Trophoblast cell (in vitro differentiated cells and primary cell): ENCODE results near the gene DHRSX.

ENCODE experiments used
- DNase-seq, 2 donors: peaks; one replicate each; pipeline ENCODE4 v3.0.0-alpha.2; 2016
- H2AFZ ChIP-seq: 2 replicates; pipeline ENCODE4 v1.6.1; 2013; ENCODE audit warnings: low read length, moderate library complexity, mild to moderate bottlenecking; ENCODE audit not compliant: insufficient read depth, poor library complexity
- H2AK5ac ChIP-seq: 2 replicates; pipeline ENCODE4 v1.6.1; 2013; ENCODE audit warnings: mild to moderate bottlenecking, low read length
- H2BK120ac ChIP-seq: 2 replicates; pipeline ENCODE4 v1.6.1; 2013; ENCODE audit warnings: low read length, mild to moderate bottlenecking, moderate library complexity; ENCODE audit not compliant: insufficient read depth, poor library complexity
- H2BK12ac ChIP-seq: 2 replicates; pipeline ENCODE4 v1.6.1; 2013; ENCODE audit warnings: mild to moderate bottlenecking, low read length, moderate library complexity
- H2BK5ac ChIP-seq: 2 replicates; pipeline ENCODE4 v1.6.1; 2013; ENCODE audit warnings: low read length, low read depth, moderate library complexity, mild to moderate bottlenecking; ENCODE audit not compliant: poor library complexity
- H3K14ac ChIP-seq: 2 replicates; pipeline ENCODE4 v1.6.1; 2013; ENCODE audit warnings: mild to moderate bottlenecking, low read length
- H3K18ac ChIP-seq: 2 replicates; pipeline ENCODE4 v1.6.1; 2013; ENCODE audit warnings: mild to moderate bottlenecking, low read length
- H3K23ac ChIP-seq: 2 replicates; pipeline ENCODE4 v1.6.1; 2013; ENCODE audit warnings: low read length
- H3K27ac ChIP-seq: 2 replicates; pipeline ENCODE4 v1.5.1; 2013; ENCODE audit warnings: low read depth, mild to moderate bottlenecking, inconsistent platforms, low read length, moderate library complexity
- H3K27me3 ChIP-seq: 2 replicates; pipeline ENCODE4 v1.6.1; 2013; ENCODE audit warnings: inconsistent platforms, mild to moderate bottlenecking, low read length, moderate library complexity; ENCODE audit not compliant: insufficient read depth
- H3K36me3 ChIP-seq, 2 experiments: 1 replicate in 1 of 2; 2 replicates in 1 of 2; pipeline ENCODE4 v1.6.1; 2013; ENCODE audit warnings: low read length in 2 of 2, mild to moderate bottlenecking in 2 of 2, moderate library complexity in 1 of 2; ENCODE audit not compliant: insufficient read depth in 2 of 2, control insufficient read depth in 1 of 2
- H3K4ac ChIP-seq: 2 replicates; pipeline ENCODE4 v1.6.1; 2013; ENCODE audit warnings: low read depth, mild to moderate bottlenecking, low read length, moderate library complexity
- H3K4me1 ChIP-seq, 2 experiments: 1 replicate in 1 of 2; 2 replicates in 1 of 2; pipeline ENCODE4 v1.6.1; 2013; ENCODE audit warnings: low read length in 2 of 2, mild to moderate bottlenecking in 2 of 2, moderate library complexity in 1 of 2; ENCODE audit not compliant: insufficient read depth in 2 of 2, control insufficient read depth in 1 of 2
- H3K4me2 ChIP-seq: 2 replicates; pipeline ENCODE4 v1.6.1; 2013; ENCODE audit warnings: inconsistent platforms, mild to moderate bottlenecking, low read length, moderate library complexity
- H3K4me3 ChIP-seq: 2 replicates; pipeline ENCODE4 v1.5.1; 2013; ENCODE audit warnings: mild to moderate bottlenecking, low read depth, low read length, inconsistent platforms
- H3K79me1 ChIP-seq: one replicate; pipeline ENCODE4 v1.6.1; 2013; ENCODE audit warnings: low read length
- H3K79me2 ChIP-seq: 2 replicates; pipeline ENCODE4 v1.6.1; 2013; ENCODE audit warnings: low read length, mild to moderate bottlenecking; ENCODE audit not compliant: control insufficient read depth, insufficient read depth, poor library complexity
- H3K9ac ChIP-seq: 2 replicates; pipeline ENCODE4 v1.6.1; 2013; ENCODE audit warnings: mild to moderate bottlenecking, low read length
- H3K9me3 ChIP-seq: 2 replicates; pipeline ENCODE4 v1.6.1; 2013; ENCODE audit warnings: low read depth, mild to moderate bottlenecking, control low read depth, inconsistent platforms, low read length; ENCODE audit not compliant: insufficient read depth
- H4K12ac ChIP-seq: 2 replicates; pipeline ENCODE4 v1.6.1; 2013; ENCODE audit warnings: low read depth, mild to moderate bottlenecking, low read length, moderate library complexity
- H4K8ac ChIP-seq: 2 replicates; pipeline ENCODE4 v1.6.1; 2013; ENCODE audit warnings: low read depth, mild to moderate bottlenecking, low read length, moderate library complexity
- H4K91ac ChIP-seq: one replicate; pipeline ENCODE4 v1.6.1; 2013; ENCODE audit warnings: low read depth, mild to moderate bottlenecking, low read length, moderate library complexity
- WGBS: extraction: QIAGEN DNeasy Blood & Tissue Kit; methylation state at CpG from one replicate; pipeline ENCODE4 v1.1.7; 2013; ENCODE audit warnings: missing lambda C conversion rate; ENCODE audit not compliant: insufficient read length, insufficient coverage; ENCODE audit errors: extremely low coverage; 5-methylcytosine and 5-hydroxymethylcytosine counted together

The DHRSX gene

DNA sequence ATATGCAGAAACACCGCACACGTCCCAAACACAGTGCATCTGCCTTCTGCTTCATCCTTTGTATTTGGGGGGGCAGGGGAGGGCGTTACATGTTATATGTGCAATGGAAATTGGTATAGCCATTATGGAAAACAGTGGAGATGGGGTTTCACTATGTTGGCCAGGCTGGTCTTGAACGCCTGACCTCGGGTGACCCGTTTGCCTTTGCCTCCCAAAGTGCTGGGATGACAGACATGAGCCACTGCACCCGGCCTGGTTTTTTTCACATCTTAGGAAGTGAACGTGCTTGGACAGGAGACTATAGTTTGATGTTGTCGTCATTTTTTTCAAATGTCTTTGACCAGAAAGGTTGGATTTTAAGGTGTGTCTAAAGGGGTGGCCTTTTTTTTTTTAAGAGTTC lies 88.6 kb downstream of the DHRSX start:
- Histone ChIP-seq H3K9me3 (peaks cover 4% of the 10 kb centered on the region), H3K18ac (no peak overlapping the region), H2AK5ac (no peak overlapping the region), H3K27ac (no peak overlapping the region), H3K27me3 (no peaks in the 10 kb centered on the region), H3K4ac (no peak overlapping the region), H4K91ac (no peak overlapping the region), H3K4me3 (no peak overlapping the region), H3K79me2 (no peaks in the 10 kb centered on the region), H2BK120ac (no peak overlapping the region), H2BK5ac (no peak overlapping the region), H3K4me1 (no peaks in the 10 kb centered on the region), H3K14ac (no peak overlapping the region), H3K9ac (no peak overlapping the region), H3K79me1 (no peaks in the 10 kb centered on the region), H4K8ac (no peak overlapping the region), H2AFZ (no peak overlapping the region), H4K12ac (no peak overlapping the region), H3K36me3 (peaks cover 2 to 7% of the 10 kb centered on the region in 2 experiments), H3K4me2 (no peak overlapping the region), H3K23ac (no peak overlapping the region), H2BK12ac (no peak overlapping the region)
- WGBS: no CpG with 5 or more reads among the region's 9 CpGs
- DNase-seq: no peak

- peaks cover 6% of the 10 kb centered on the region for H3K9me3 ChIP-seq
- no peaks in the 10 kb centered on the region for H3K27me3 ChIP-seq
- H3K79me2 ChIP-seq: no peaks in the 10 kb centered on the region
- H3K14ac ChIP-seq: no peak overlapping the region
- H3K79me1 ChIP-seq: no peaks in the 10 kb centered on the region
- H2BK12ac ChIP-seq: no peak overlapping the region
- no peak overlapping the region for H4K8ac ChIP-seq
- H3K4me1 ChIP-seq: no peaks in the 10 kb centered on the region
- H4K91ac ChIP-seq: no peak overlapping the region
- H2BK120ac ChIP-seq: no peak overlapping the region
- peaks cover 4 to 9% of the 10 kb centered on the region in 2 experiments for H3K36me3 ChIP-seq
- WGBS: no CpG with 5 or more reads among the region's 12 CpGs
- H3K9ac ChIP-seq: no peak overlapping the region
- H4K12ac ChIP-seq: no peak overlapping the region
- H2AFZ ChIP-seq: no peak overlapping the region
- H3K4me3 ChIP-seq: no peak overlapping the region
- no peak overlapping the region for H3K27ac ChIP-seq
- no peak overlapping the region for H2AK5ac ChIP-seq
- H3K4me2 ChIP-seq: no peak overlapping the region
- no peak for DNase-seq
- H3K23ac ChIP-seq: no peak overlapping the region
- H2BK5ac ChIP-seq: no peak overlapping the region
- H3K4ac ChIP-seq: no peak overlapping the region
- no peak overlapping the region for H3K18ac ChIP-seq
These were observed 90.3 kb downstream of the DHRSX start for GRCh38 chrX:2410279-2411020.

DNA sequence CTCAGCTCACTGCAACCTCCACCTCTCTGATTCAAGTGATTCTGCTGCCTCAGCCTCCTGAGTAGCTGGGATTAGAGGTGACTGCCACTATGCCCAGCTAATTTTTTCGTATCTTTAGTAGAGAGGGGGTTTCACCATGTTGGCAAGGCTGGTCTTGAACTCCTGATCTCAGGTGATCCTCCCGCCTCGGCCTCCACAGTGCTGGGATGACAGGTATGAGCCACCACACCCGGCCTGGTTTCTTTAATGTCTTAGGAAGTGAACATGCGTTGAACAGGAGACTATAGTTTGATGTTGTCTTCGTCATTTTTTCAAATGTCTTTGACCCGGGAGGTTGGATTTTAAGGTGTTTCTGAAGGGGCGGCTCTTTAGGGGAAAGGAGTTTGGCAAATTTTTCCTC lies 91.0 kb downstream of the DHRSX start:
- no peak overlapping the region for H3K4ac ChIP-seq
- H3K14ac ChIP-seq: no peak overlapping the region
- H3K18ac ChIP-seq: no peak overlapping the region
- no peaks in the 10 kb centered on the region for H3K4me1 ChIP-seq
- H3K36me3 ChIP-seq: peaks cover 4 to 9% of the 10 kb centered on the region in 2 experiments
- H4K12ac ChIP-seq: no peak overlapping the region
- H3K79me1 ChIP-seq: no peaks in the 10 kb centered on the region
- H4K8ac ChIP-seq: no peak overlapping the region
- H3K4me2 ChIP-seq: no peak overlapping the region
- no peak overlapping the region for H2BK5ac ChIP-seq
- no peaks in the 10 kb centered on the region for H3K79me2 ChIP-seq
- H4K91ac ChIP-seq: no peak overlapping the region
- no peak overlapping the region for H2BK120ac ChIP-seq
- H3K9me3 ChIP-seq: peaks cover 6% of the 10 kb centered on the region
- no peak overlapping the region for H3K4me3 ChIP-seq
- no peaks in the 10 kb centered on the region for H3K27me3 ChIP-seq
- H3K23ac ChIP-seq: no peak overlapping the region
- no peak overlapping the region for H2AFZ ChIP-seq
- H2BK12ac ChIP-seq: no peak overlapping the region
- no CpG with 5 or more reads among the region's 8 CpGs for WGBS
- no peak overlapping the region for H3K27ac ChIP-seq
- H2AK5ac ChIP-seq: no peak overlapping the region
- no peak overlapping the region for H3K9ac ChIP-seq
- DNase-seq: no peak

- Histone ChIP-seq H3K14ac (no peak overlapping the region), H3K4me2 (no peak overlapping the region), H3K36me3 (peaks cover 4 to 9% of the 10 kb centered on the region in 2 experiments), H2BK5ac (no peak overlapping the region), H3K9ac (no peak overlapping the region), H3K23ac (no peak overlapping the region), H4K8ac (no peak overlapping the region), H3K79me1 (no peaks in the 10 kb centered on the region), H2BK120ac (no peak overlapping the region), H3K18ac (no peak overlapping the region), H3K9me3 (peaks cover 6% of the 10 kb centered on the region), H4K91ac (no peak overlapping the region), H2BK12ac (no peak overlapping the region), H2AK5ac (no peak overlapping the region), H3K4me3 (no peak overlapping the region), H3K27me3 (no peaks in the 10 kb centered on the region), H3K4ac (no peak overlapping the region), H3K79me2 (no peaks in the 10 kb centered on the region), H3K27ac (no peak overlapping the region), H2AFZ (no peak overlapping the region), H3K4me1 (no peaks in the 10 kb centered on the region), H4K12ac (no peak overlapping the region)
- no CpG with 5 or more reads among the region's 9 CpGs for WGBS
- DNase-seq: no peak
These were observed 91.9 kb downstream of the DHRSX start for GRCh38 chrX:2408856-2409255.
